ENCODE results near the gene HLA-DRA.
"Not testable (repeated sequence)": the region's sequence is repeated elsewhere in the genome, so short reads cannot be mapped to it uniquely, and the experiment has no call there.

The HLA-DRA gene

GRCh38 chr6:32459781-32460424 is 20.2 kb downstream of the HLA-DRA start:
- DNase-seq (ENCODE audit: low read depth), result no peak
- no peak overlapping the region for H3K4me3 ChIP-seq (ENCODE audit: low read depth, low read length)
- TF ChIP-seq POLR2A (IDR thresholded peaks at IDR 0.05; ENCODE audit: extremely low read depth, insufficient read length) (no peak), MAX (IDR thresholded peaks at IDR 0.05; ENCODE audit: low read depth, low read length) (no peak), MYC (IDR thresholded peaks at IDR 0.05; ENCODE audit: low read depth, low read length) (no peak)
- TF ChIP-seq, protein P1, sequence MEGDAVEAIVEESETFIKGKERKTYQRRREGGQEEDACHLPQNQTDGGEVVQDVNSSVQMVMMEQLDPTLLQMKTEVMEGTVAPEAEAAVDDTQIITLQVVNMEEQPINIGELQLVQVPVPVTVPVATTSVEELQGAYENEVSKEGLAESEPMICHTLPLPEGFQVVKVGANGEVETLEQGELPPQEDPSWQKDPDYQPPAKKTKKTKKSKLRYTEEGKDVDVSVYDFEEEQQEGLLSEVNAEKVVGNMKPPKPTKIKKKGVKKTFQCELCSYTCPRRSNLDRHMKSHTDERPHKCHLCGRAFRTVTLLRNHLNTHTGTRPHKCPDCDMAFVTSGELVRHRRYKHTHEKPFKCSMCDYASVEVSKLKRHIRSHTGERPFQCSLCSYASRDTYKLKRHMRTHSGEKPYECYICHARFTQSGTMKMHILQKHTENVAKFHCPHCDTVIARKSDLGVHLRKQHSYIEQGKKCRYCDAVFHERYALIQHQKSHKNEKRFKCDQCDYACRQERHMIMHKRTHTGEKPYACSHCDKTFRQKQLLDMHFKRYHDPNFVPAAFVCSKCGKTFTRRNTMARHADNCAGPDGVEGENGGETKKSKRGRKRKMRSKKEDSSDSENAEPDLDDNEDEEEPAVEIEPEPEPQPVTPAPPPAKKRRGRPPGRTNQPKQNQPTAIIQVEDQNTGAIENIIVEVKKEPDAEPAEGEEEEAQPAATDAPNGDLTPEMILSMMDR (IDR thresholded peaks at IDR 0.05; ENCODE audit: low read depth, low read length), result no peak

GRCh38 chr6:32460528-32460927 is 20.8 kb downstream of the HLA-DRA start:
- H3K4me3 ChIP-seq (ENCODE audit: low read depth, low read length), result no peak overlapping the region
- DNase-seq (ENCODE audit: low read depth), result no peak
- TF ChIP-seq MYC (IDR thresholded peaks at IDR 0.05; ENCODE audit: low read depth, low read length) (no peak), POLR2A (IDR thresholded peaks at IDR 0.05; ENCODE audit: extremely low read depth, insufficient read length) (no peak), MAX (IDR thresholded peaks at IDR 0.05; ENCODE audit: low read depth, low read length) (no peak)
- TF ChIP-seq, protein P1 (IDR thresholded peaks at IDR 0.05; ENCODE audit: low read depth, low read length), result no peak

DNA sequence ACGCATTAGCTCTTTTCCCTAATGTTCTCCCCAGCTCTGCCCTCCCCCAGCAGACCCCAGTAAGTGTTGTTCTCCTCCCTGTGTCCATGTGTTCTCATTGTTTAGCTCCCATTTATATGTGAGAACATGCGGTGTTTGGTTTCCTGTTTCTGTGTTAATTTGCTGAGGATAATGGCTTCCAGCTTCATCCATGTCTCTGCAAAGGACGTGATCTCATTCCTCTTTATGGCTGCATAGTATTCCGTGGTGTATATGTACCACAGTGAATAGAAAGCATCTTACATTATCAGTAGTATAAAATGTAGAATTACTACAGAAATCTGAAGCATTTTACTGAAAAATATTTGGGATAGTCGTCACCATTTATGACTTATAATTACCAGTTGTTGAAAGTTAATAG is 21.8 kb downstream of the HLA-DRA start:
- no peak for DNase-seq (ENCODE audit: low read depth)
- TF ChIP-seq MAX (IDR thresholded peaks at IDR 0.05; ENCODE audit: low read depth, low read length), result no peak
- TF ChIP-seq, protein P1 (IDR thresholded peaks at IDR 0.05; ENCODE audit: low read depth, low read length), result no peak
- TF ChIP-seq MYC (IDR thresholded peaks at IDR 0.05; ENCODE audit: low read depth, low read length), result no peak
- TF ChIP-seq POLR2A (IDR thresholded peaks at IDR 0.05; ENCODE audit: extremely low read depth, insufficient read length), result no peak
- no peak overlapping the region for H3K4me3 ChIP-seq (ENCODE audit: low read depth, low read length)

DNA sequence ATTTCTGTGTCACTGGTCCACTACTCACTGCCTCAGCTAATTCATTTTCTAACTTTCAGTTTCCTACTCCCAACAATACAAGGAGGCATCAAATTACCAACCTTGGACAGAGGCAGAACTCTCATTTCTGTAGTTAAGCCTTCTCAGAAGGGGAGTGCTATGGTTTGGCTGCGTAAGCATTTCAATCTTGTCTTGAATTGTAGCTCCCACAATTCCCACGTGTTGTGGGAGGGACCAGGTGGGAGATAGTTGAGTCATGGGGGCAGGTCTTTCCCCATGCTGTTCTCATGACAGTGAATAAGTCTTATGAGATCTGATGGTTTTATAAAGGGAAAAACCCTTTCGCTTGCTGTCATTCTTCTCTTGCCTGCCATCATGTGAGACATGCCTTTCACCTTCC is 22.9 kb downstream of the HLA-DRA start:
- DNase-seq (ENCODE audit: low read depth), result no peak
- H3K4me3 ChIP-seq (ENCODE audit: low read depth, low read length), result no peak overlapping the region
- no peak for TF ChIP-seq MAX (IDR thresholded peaks at IDR 0.05; ENCODE audit: low read depth, low read length)
- no peak for TF ChIP-seq POLR2A (IDR thresholded peaks at IDR 0.05; ENCODE audit: extremely low read depth, insufficient read length)
- TF ChIP-seq, protein P1 (IDR thresholded peaks at IDR 0.05; ENCODE audit: low read depth, low read length), result no peak
- TF ChIP-seq MYC (IDR thresholded peaks at IDR 0.05; ENCODE audit: low read depth, low read length), result no peak

DNA sequence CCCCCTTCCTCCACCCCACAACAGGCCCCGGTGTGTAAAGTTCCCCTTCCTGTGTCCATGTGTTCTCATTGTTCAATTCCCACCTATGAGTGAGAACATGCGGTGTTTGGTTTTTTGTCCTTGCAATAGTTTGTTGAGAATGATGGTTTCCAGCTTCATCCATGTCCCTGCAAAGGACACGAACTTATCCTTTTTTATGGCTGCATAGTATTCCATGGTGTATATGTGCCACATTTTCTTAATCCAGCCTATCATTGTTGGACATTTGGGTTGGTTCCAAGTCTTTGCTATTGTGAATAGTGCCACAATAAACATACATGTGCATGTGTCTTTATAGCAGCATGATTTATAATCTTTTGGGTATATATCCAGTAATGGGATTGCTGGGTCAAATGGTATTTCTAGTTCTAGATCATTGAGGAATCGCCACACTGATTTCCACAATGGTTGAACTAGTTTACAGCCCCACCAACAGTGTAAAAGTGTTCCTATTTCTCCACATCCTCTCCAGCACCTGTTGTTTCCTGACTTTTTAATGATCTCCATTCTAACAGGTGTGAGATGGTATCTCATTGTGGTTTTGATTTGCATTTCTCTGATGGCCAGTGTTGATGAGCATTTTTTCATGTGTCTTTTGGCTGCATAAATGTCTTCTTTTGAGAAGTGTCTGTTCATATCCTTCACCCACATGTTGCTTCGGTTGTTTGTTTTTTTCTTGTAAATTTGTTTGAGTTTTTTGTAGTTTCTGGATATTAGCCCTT is 28.2 kb downstream of the HLA-DRA start:
- not testable (repeated sequence) for DNase-seq (ENCODE audit: low read depth)

GRCh38 chr6:32472781-32473375 is 33.2 kb downstream of the HLA-DRA start:
- no peak for TF ChIP-seq POLR2A (IDR thresholded peaks at IDR 0.05; ENCODE audit: extremely low read depth, insufficient read length)
- TF ChIP-seq MAX (IDR thresholded peaks at IDR 0.05; ENCODE audit: low read depth, low read length), result no peak
- TF ChIP-seq, protein P1 (IDR thresholded peaks at IDR 0.05; ENCODE audit: low read depth, low read length), result no peak
- no peak for TF ChIP-seq MYC (IDR thresholded peaks at IDR 0.05; ENCODE audit: low read depth, low read length)
- no peak for DNase-seq (ENCODE audit: low read depth)
- H3K4me3 ChIP-seq (ENCODE audit: low read depth, low read length), result no peak overlapping the region

More for the DNA sequence above, 28.2 kb downstream of the HLA-DRA start:
- H3K4me3 ChIP-seq (ENCODE audit: low read depth, low read length), result not testable (repeated sequence)

GRCh38 chr6:32473376-32474348 is 34.0 kb downstream of the HLA-DRA start:
- not testable (repeated sequence) for H3K4me3 ChIP-seq (ENCODE audit: low read depth, low read length)
- DNase-seq (ENCODE audit: low read depth), result peak; percentile 19

All from NB4 (cell line).